ENCODE results near the gene TREH.

TREH gene

DNA sequence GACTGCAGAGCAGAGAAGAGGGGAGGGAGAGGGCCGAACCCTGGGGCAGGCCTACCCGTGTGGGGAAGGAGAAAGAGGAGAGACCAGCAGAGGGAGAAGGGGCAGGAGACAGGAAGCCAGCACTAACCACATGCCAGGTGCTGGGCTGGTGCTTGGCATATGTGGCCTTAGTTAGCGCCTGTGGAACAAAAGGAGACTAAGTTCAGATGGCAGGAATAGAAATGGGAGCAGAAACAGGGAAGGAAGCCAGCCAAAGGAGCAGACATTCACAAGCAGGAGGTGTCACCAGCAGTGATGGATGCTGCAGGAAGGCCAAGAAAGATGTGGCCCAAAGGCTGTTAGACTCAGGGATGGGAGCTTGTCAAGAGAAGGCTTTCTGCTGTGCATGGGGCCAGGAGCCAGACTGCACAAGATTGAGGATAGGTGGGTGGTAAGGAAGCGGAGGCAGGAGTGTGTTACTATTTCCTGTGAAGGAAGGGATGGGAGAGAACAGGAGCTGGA is 26.7 kb downstream of the TREH start:
- DNase-seq (ENCODE audit: insufficient read length, low spot score), result no peak
- no peak for FAIRE-seq

DNA sequence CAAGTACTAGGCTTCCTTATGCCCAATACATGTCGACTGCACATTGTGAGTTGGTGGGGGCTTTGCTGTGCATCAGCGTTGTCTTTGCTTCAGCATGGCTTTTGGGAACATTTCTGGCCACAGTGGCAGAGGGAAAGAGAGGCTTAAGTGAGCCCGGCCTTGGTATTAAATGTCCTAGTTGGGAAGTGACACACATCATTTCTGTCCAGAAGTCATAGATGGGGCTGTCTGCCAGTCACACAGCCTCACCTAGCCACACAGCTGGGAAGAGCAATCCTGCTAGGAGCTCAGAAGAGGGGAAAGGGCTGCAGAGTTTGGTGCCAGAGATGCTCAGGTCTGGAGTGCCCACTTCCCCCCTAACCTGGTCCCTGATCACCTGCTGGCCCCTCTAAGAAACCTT is 27.6 kb downstream of the TREH start:
- DNase-seq (ENCODE audit: insufficient read length, low spot score) (no peak), FAIRE-seq (no peak)

DNA sequence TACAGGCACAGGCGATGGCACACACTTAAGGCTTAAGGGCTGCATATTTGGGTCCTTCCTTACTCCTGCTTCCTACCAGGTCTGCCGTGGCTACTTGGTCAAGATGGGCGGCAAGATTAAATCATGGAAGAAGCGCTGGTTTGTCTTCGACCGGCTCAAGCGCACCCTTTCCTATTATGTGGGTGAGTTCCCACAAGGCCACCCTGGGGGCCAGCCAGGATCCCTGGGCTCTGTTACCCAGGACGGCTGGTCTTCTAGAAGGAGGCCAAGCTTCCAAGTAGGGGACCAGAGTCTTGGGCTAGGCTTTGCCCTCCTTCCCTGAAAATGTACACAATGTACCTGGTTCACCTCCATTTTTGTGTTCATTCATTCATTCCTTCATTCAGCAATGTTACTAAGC is 29.1 kb downstream of the TREH start:
- FAIRE-seq (no peak), DNase-seq (ENCODE audit: insufficient read length, low spot score) (no peak)

DNA sequence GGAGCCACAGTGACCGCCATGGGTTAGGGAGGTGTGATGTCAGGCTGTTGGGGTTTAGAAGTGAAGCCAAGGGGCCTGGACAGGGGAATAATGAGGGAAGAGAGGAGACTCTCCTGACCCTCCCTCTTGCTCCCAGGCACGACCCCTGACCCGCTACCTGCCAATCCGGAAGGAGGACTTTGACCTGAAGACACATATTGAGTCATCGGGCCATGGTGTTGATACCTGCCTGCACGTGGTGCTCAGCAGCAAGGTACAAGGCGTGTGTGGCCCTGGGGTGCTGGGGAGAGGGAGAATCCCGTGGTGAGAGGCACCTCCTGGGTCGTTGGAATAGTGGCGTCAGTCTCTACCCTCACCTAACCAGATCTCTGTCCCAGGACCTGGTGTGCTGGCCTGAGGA is 29.5 kb downstream of the TREH start:
- no peak for FAIRE-seq

DNA sequence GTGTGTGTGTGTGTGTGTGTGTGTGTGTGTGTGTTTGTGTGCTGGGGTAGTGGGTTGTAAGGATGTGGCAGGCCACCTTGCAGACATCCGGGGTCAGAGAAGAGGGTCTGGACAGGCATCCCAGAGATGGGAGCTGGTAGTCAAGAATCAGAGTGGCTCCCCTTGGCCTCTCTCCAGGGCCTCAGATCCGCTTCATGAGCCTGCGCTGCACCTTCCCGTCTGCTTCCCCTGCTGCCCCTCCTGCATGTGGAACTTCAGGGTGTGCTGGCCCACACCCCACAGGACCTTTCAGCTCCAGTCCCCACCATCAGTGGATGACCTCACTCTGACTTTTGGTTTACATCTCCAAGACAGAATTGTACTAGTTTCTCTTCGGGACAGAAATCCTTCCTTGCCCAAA is 31.2 kb downstream of the TREH start:
- DNase-seq (ENCODE audit: insufficient read length, low spot score) (no peak), FAIRE-seq (no peak)

More for the DNA sequence above, 29.5 kb downstream of the TREH start:
- DNase-seq (ENCODE audit: insufficient read length, low spot score), result no peak

DNA sequence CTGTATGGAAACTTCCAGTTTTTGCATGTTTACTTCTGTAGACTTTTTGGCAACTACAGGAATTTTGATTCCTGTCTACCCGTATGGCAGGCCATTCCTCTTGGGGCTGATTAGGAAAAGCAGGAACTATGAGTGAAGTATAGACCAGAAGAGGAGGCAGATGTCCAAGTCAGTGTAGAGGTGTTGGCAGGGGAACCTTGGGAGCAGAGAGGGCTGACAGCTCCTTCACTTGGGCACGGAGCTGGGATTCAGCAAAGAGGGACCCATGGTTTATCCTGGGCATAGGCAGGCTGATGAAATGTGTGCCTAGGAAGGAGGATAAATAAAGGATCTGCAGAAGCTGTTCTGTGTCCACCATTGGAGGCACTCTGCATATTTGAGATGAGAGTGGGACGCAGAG is 33.1 kb downstream of the TREH start:
- FAIRE-seq (no peak), DNase-seq (ENCODE audit: insufficient read length, low spot score) (no peak)

DNA sequence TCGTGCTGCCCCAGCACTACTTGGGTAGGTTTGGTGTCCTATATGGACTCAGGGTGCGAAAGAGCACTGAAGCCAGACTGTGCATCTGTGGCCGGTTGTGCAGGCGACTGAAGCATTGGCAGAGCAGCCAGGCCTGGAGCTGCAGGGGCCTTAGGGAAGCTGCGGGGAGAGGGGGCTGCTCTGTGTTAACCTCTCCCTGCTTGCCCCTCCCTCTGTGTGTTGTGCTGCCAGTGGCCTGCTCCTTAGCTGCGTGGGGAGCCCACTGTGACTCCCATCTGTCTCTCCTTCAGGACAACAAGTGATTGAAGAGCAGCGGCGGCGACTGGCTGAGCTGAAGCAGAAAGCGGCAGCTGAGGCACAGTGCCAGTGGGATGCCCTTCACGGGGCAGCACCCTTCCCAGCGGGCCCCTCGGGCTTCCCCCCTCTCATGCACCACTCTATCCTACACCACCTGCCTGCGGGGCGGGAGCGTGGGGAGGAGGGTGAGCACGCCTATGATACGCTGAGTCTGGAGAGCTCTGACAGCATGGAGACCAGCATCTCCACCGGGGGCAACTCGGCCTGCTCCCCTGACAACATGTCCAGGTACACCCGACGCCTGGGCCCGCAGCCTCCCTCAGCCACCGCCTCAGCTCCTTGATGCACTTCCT is 34.3 kb downstream of the TREH start:
- FAIRE-seq (no peak), DNase-seq (ENCODE audit: insufficient read length, low spot score) (no peak)

DNA sequence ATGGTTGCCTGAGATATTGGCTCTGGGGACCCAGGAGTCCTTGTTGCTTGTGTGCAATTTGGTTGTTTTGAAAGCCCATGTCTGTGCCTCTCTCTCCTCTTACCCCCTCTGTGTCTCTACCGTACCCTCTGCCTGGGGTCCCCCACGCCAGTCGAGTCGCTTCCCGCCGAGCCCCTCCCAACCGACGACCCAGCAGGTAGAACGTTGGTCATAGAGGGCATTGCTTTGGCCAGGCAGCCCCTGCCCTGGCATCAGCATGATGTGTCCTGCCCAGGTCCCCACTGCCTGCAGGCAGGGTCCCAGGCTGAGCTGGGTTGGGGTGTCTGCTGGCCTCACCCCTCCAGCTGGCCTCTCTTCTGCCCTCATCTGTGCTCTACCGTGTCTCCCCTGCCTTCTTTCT is 35.0 kb downstream of the TREH start:
- DNase-seq (ENCODE audit: insufficient read length, low spot score) (no peak), FAIRE-seq (no peak)

DNA sequence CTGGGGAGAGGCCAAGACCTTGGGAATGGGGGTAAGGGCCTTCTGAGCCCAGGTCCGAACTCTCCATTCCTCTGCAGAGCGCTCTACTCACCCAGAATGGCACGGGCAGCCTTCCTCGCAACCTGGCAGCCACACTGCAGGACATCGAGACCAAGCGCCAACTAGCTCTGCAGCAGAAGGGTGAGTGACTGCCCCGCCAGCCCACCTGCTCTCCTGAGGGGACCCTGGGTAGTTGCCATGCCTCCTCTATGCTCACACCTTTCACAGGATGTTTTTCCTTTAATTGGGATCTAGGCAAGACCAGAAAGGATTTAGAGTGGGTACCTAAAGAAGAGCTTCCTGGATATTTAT is 35.5 kb downstream of the TREH start:
- DNase-seq (ENCODE audit: insufficient read length, low spot score) (no peak), FAIRE-seq (no peak)

DNA sequence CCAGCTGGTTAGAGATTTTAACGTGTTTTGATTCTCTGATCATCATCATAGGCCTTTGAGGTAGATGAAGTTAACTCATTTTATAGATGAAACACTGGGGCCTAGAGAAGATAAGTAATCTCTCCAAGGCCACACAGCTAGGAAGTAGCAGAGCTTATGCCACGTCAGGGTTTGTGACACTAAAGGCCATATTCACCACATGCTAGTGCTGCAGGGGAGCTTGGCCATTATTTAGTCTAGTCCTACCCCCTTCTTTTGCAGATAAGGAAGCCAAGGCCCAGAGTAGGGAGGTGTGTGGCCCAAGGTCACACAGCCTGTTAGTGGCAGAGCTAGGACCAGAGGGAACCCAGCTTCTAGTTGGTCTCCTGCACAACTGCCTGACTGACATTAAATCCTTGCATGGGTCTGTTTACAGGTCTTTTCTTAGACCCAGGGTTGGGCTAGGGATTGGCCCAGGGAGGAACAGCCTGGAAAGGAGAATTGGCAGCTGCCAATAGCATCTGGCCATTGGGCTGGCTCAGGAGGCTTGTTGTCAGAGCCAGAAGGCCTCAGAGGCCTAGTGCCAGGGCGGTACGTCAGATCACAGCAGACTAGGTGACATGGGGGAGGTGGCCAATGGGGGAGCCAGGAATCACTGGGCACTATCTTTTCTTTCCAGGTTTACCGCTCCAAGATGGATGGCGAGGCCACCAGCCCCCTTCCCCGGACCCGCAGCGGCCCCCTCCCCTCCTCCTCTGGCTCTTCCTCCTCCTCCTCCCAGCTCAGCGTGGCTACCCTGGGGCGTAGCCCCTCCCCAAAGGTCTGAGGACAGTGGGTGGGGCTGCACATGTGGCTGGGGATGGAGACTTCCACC is 36.1 kb downstream of the TREH start:
- no peak for DNase-seq (ENCODE audit: insufficient read length, low spot score)
- no peak for FAIRE-seq

DNA sequence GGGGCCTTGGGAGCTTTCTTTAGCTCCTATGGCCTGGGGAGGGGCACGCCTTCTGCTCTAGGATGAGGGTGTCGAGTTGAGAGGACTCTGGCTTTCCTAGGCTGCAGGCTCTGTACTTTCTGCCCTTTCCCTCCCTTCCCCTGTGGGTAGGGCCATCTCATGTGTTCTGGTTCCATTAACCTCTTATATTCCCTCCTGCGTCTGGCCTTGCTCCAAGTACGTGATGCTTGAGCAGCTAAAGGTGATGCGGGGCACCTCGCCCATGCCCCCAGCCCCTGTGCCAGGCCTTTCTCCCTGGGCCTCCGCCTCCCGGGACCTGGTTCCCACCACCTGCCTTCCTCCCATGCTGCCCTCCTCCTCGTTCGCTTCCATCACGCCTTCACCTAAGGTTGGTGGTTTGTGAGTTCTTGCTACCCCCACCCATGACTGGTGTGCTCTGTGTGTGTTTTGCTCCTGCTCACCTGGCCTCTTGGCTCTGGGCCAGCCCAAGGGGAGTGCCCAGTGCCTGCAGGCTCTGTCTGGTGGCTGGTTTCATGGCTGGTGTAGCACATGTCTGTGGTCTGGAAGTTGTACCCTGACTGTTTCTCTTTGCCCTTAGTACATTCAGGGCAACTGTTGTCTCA is 37.9 kb downstream of the TREH start:
- DNase-seq (ENCODE audit: insufficient read length, low spot score), result no peak
- no peak for FAIRE-seq

DNA sequence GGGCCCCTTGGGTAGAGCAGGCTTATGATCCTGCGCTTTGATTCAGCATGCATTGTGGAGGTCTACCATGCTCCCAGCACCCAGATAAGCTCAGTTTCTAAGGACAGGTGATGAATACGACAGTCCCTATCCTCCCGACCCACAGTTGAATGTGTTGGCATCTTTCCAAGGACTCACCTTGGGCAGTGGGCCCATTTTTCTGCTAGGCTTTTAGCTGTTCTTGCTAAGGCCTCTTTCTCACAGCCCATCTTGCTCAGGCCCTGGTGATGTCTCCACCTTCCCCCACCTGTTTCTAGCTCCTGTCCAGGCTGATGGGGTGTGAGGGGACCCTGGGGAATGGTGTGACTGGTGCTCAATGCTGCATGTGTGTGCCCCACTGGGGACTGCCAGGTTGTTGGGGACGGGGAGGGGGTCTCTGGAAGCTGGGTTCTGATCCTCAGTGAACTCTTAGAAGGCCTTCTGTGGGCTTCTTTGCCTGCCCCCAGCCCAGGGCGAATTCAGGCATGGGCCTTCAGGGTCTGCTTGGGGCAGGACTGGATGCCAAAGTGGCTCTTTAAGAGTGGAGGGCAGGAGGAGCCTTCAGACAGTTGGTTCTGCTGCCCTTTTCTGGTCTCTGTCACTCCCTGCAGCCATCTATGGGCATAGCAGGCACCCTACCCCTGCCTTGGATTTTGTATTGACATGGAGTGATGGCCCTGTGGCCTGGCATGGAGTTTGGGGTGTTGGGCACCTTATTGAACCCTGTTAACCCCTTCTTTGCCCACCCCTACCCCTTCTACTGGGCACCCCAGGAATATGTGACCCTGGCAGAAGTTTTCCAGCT is 38.9 kb downstream of the TREH start:
- FAIRE-seq (no peak), DNase-seq (ENCODE audit: insufficient read length, low spot score) (no peak)

DNA sequence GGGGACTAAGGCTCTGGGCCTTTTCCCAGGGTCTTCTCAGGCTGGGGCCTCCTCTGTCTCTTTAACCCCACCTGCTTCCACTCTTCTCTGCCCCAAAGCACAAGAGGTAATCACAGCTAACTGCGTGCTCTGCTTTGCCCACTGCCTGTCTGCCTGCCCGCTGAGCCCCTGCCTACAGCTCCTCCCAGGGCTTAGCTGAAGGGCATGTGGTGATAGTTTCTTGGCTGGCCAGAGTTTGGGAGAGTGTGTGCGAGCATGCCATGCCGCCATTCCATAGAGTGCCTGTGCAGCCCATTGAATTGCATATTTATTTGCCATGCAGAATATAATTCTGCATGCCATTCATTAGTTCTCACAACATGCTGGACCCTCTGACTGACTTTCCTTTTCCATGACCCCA is 39.6 kb downstream of the TREH start:
- DNase-seq (ENCODE audit: insufficient read length, low spot score) (no peak), FAIRE-seq (no peak)

DNA sequence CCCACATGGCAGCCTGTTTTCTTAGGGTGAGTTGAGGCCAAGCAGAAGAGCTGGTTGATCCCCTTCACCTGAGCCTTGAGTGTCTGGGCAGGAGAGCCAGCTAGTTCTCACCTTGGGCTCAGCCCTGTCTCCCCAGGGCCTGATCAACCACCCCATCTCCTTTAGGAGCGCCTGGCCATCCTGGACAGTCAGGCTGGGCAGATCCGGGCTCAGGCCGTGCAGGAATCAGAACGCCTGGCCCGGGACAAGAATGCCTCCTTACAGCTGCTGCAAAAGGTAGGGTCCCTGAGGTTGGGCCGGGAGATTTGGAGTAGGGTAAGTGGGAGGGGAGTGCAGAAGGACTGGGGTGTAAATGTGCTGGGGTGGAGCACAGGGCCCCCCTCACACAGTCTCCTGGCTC is 40.7 kb downstream of the TREH start:
- FAIRE-seq (no peak), DNase-seq (ENCODE audit: insufficient read length, low spot score) (no peak)

DNA sequence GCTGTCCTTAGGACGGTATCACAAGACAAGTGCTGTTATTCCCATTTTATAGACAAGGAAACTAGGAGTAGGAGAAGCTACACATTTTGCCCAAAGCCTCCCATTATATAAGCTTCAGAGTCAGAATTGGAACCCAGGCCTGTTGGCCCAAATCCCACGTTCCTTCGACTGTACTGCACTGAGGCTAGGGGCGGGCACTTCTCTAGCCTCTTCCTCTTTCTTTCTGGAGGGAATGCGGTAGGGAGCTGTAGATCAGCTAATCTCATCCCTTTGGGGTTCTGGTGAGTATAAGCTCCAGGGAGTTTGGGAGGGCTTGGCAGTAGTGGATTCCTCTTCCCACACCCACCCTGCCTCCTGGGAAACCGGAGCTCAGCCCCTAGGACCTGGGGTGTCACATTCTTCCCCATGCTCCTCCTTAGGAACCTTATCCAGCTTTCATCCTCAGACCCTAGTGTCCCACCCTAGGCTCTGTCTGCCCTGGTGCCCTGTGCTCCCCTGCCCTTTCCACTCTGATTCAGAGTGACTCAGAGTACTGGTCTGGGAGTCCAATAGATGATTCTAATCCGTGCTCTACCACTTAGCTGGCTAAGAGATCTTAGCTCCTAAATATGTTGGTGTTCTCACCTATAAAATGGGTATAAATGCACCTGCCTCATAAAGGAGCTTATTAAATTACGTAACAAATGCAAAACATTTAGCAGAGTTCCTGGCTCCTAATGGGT is 42.7 kb downstream of the TREH start:
- FAIRE-seq (no peak), DNase-seq (ENCODE audit: insufficient read length, low spot score) (no peak)

DNA sequence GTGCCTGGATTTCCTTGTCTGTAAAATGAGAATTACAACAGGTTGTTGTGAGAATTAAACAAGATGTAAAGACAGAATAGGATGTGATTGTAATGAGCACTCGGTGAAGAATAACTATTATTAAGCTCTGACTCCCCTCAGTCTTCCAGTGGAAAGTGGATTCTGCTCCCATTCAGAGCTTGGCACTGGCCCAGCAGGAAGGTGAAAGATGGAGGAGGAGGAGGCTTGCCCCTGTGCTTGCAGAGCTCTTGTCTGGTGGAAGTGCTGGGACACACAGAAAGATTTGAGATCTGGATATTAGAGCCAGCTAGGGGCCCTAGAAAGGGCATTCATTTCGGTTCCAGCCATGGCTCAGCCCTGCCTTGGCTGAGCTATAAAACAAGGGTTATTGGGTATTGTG is 43.8 kb downstream of the TREH start:
- DNase-seq (ENCODE audit: insufficient read length, low spot score), result no peak
- no peak for FAIRE-seq

DNA sequence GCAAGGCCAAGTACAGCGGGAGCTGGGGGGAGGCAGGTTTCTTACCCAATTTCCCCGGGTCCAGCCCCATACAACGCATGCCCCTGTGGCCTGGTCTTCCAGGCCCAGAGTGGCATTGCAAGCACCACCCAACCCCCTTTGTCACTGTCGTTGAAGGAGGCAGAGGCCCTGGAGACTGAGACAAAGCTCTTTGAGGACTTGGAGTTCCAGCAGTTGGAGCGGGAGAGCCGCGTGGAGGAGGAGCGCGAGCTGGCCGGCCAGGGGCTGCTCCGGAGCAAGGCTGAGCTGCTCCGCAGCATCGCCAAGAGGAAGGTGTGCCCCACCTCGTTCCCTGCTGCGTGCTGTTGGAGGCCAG is 44.2 kb downstream of the TREH start:
- FAIRE-seq, result no peak
- no peak for DNase-seq (ENCODE audit: insufficient read length, low spot score)

DNA sequence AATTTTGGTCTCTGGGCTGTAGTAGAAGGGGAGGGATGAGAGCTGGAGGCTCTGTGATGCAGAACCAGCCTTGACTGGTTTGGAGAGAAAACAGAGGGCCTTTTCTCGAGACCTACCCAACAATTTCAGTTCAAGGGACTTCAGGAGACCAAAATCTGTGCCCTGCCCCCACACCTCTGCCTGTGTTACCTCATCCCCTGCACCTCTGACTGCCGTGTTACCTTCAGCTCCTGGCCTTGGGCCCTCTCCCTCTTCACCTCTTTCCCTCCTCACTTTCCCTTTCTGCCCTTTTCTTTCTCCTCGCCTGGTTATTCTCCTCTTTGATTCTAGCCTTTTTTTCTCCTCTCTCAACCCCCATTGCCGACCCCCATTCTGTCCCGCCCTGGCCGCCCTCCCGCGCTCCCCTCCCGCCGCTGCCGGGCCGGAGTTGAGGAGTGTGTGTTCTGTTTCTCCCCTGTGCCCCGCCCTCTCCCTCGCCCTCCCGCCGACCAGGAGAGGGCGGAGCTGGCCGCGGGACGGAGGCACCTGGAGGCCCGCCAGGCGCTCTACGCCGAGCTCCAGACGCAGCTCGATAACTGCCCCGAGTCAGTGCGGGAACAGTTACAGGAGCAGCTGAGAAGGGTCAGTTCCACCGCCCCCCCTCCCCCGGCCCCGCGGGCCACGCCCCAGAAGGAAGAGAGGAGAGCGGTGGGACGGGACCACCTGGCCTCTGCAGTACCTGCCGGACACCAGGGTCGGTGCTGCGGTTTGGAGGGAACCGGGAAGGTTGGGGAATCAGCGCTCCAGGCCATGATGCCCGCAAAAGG is 44.8 kb downstream of the TREH start:
- FAIRE-seq (no peak), DNase-seq (ENCODE audit: insufficient read length, low spot score) (no peak)

DNA sequence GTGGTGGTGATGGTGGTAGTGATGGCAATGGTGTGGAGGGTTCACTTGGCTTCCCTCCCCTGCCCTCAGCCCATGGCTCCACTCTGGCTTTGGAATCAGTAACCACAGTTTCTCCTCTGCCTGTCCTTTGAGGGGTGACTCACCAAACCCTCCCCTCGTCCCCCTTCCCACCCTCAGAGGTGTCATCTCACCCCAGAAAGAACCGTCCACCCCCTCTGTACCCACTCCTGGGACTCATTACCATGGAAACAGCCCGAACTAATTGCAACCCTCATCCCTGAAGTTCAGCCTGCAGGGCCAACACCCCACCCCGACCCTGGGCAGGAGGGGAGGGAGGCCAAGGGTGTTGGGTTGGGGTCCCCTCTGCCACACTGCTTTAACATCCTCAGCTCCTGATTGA is 45.5 kb downstream of the TREH start:
- DNase-seq (ENCODE audit: insufficient read length, low spot score), result no peak
- FAIRE-seq, result no peak

DNA sequence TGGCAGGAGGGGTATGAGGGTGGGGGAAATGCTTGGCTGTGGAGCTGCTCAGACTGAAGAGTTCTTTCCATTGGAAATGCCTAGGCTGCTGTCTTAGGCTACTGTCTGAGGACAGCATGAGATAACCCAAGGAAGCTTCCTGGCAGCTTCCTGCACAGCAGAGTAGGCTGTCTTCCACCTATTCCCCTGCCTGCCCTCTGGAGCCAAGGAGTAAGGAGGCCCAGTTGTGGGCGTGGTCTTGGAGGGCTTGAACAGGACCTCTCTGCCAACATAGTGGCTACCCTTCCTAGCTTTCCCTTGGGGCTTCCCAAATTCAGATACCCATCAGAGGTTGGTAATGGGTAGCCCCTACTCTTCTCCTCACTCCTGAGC is 46.1 kb downstream of the TREH start:
- DNase-seq (ENCODE audit: insufficient read length, low spot score) (no peak), FAIRE-seq (no peak)

Measured in GM19239 (cell line).